CD4-positive, alpha-beta T cell treated with Interleukin-17A for 1 hour (primary cell): ENCODE measurements around the gene MRPL42.
A peak's percentile ranks its signal among the peaks of the same experiment; 100 is the strongest.
"Not testable (repeated sequence)": the region's sequence is repeated elsewhere in the genome, so short reads cannot be mapped to it uniquely, and the experiment has no call there.

Experiments used
- DNase-seq: peaks from one replicate; pipeline ENCODE4 v3.0.0-alpha.2; 2020

MRPL42 gene

GRCh38 chr12:93550748-93551611 lies 83.7 kb downstream of the MRPL42 start:
- DNase-seq = no peak

- no peak for DNase-seq
These were observed 85.1 kb downstream of the MRPL42 start for GRCh38 chr12:93552427-93552826.

- DNase-seq = not testable (repeated sequence)
These were observed 90.6 kb downstream of the MRPL42 start for GRCh38 chr12:93557879-93558278.

- not testable (repeated sequence) for DNase-seq
These were observed 91.4 kb downstream of the MRPL42 start for GRCh38 chr12:93558685-93559084.

GRCh38 chr12:93563807-93564538 lies 96.7 kb downstream of the MRPL42 start:
- peak; percentile 7 for DNase-seq

- no peak for DNase-seq
These were observed 98.4 kb downstream of the MRPL42 start for GRCh38 chr12:93565760-93566159.
